Inflammatory macrophage treated with lipopolysaccharide for 4 hours (primary cell): Measurements from ENCODE around the gene OR6N2.

Experiments used
- DNase-seq: peaks from one replicate; pipeline ENCODE4 v3.0.0-alpha.2; 2020

Gene OR6N2

GRCh38 chr1:158781104-158781503, at the start of gene OR6N2:
Gene OR6N2 (minus strand): TSS chr1:158781204. CDS start chr1:158777635, 3,569 bp downstream.
- DNase-seq = no peak

- DNase-seq = peak; percentile 59
Measured at GRCh38 chr1:158830074-158830677, 49.2 kb upstream of the OR6N2 start.

- no peak for DNase-seq
Measured at GRCh38 chr1:158821723-158822122, 40.7 kb upstream of the OR6N2 start.

GRCh38 chr1:158819461-158820443, 38.7 kb upstream of the OR6N2 start:
- DNase-seq = peak; percentile 52

GRCh38 chr1:158818975-158819431, 38.0 kb upstream of the OR6N2 start:
- peak; percentile 42 for DNase-seq

GRCh38 chr1:158818560-158818959, 37.6 kb upstream of the OR6N2 start:
- peak; percentile 53 for DNase-seq

- DNase-seq = no peak
Measured at GRCh38 chr1:158814970-158815369, 34.0 kb upstream of the OR6N2 start.

- DNase-seq = peak; percentile 61
Measured at GRCh38 chr1:158813164-158813563, 32.2 kb upstream of the OR6N2 start.

- DNase-seq = peak; percentile 64
Measured at GRCh38 chr1:158812336-158812735, 31.3 kb upstream of the OR6N2 start.

- DNase-seq = peak; percentile 40
Measured at GRCh38 chr1:158810311-158810710, 29.3 kb upstream of the OR6N2 start.

- peak; percentile 93 for DNase-seq
Measured at GRCh38 chr1:158809862-158810261, 28.9 kb upstream of the OR6N2 start.

GRCh38 chr1:158809256-158809655, 28.3 kb upstream of the OR6N2 start:
- DNase-seq = peak; percentile 77

GRCh38 chr1:158806916-158807536, 26.0 kb upstream of the OR6N2 start:
- DNase-seq = no peak

GRCh38 chr1:158803678-158804077, 22.7 kb upstream of the OR6N2 start:
- no peak for DNase-seq

GRCh38 chr1:158801396-158801795, 20.4 kb upstream of the OR6N2 start:
- DNase-seq = peak; percentile 31

- DNase-seq = peak; percentile 48
Measured at GRCh38 chr1:158800526-158800925, 19.5 kb upstream of the OR6N2 start.

GRCh38 chr1:158799689-158800088, 18.7 kb upstream of the OR6N2 start:
- peak; percentile 77 for DNase-seq

GRCh38 chr1:158798531-158798930, 17.5 kb upstream of the OR6N2 start:
- DNase-seq = no peak

- DNase-seq = no peak
Measured at GRCh38 chr1:158794247-158794646, 13.2 kb upstream of the OR6N2 start.

GRCh38 chr1:158793604-158794003, 12.6 kb upstream of the OR6N2 start:
- DNase-seq = no peak

GRCh38 chr1:158771950-158772866, 8.8 kb downstream of the OR6N2 start, which contains the start of gene OR6N1:
Gene OR6N1 (minus strand): TSS chr1:158772195. CDS start chr1:158766682, 5,513 bp downstream.
- DNase-seq = no peak

- DNase-seq = no peak
Measured at GRCh38 chr1:158754420-158754819, 26.6 kb downstream of the OR6N2 start, which contains the start of gene OR6K6. Gene OR6K6 (plus strand): TSS chr1:158754720. CDS start chr1:158754888, 168 bp downstream.
